ENCODE data around the gene IZUMO4.

Gene IZUMO4

DNA sequence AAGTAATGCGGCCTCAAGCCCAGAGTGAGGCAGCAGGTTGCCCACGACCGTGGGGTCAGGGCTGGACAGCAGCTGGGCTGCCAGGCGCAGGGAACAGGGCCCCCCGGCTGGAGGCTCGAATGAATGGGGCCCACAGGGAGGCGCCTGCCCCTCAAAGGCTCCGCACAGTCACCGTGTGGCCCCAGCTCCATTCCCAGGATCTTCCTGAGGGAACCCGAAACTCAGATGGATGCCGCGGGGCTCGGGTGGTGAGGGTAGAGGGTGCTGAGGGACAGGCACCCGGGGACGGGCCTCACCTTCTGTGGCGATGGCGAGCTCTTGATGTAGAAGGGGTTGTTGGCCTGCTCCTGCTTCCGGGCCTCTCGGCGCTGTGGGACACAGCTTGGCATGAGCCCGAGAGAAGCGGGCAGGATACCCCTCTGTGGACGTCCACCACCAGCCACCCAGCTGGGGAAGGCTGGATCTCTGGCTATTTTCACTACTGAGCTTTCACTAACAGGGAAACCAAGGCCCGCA lies 19.3 kb downstream of the IZUMO4 start:
- Histone ChIP-seq H3K9me3 (ENCODE audit: insufficient read depth, low read depth, low read length) (no peaks in the 10 kb centered on the region), H3K27me3 (ENCODE audit: insufficient read depth, low read length, poor library complexity, severe bottlenecking) (no peaks in the 10 kb centered on the region), H3K9me2 (replicated peaks; ENCODE audit: low read depth, low read length) (no peaks in the 10 kb centered on the region), H3K79me2 (ENCODE audit: insufficient read depth, low read length) (no peaks in the 10 kb centered on the region), H3K4me2 (ENCODE audit: low read depth, low read length, poor library complexity, severe bottlenecking) (no peak overlapping the region), H4K20me1 (ENCODE audit: insufficient read depth, low read length, poor library complexity, severe bottlenecking) (no peaks in the 10 kb centered on the region), H3K36me3 (ENCODE audit: insufficient read depth, low read length) (peaks cover 90% of the 10 kb centered on the region; the same call in 1 of the 2 replicates), H3K4me1 (ENCODE audit: insufficient read depth, low read length, poor library complexity, severe bottlenecking) (no peaks in the 10 kb centered on the region), H3K9ac (ENCODE audit: low read depth, low read length, poor library complexity, severe bottlenecking) (no peak overlapping the region), H2AFZ (ENCODE audit: low read length) (no peak overlapping the region), H3F3A (ENCODE audit: low read depth) (no peaks in the 10 kb centered on the region), H3K4me3 (ENCODE audit: low read length, poor library complexity, severe bottlenecking) (no peak overlapping the region)
- TF ChIP-seq, protein P1, sequence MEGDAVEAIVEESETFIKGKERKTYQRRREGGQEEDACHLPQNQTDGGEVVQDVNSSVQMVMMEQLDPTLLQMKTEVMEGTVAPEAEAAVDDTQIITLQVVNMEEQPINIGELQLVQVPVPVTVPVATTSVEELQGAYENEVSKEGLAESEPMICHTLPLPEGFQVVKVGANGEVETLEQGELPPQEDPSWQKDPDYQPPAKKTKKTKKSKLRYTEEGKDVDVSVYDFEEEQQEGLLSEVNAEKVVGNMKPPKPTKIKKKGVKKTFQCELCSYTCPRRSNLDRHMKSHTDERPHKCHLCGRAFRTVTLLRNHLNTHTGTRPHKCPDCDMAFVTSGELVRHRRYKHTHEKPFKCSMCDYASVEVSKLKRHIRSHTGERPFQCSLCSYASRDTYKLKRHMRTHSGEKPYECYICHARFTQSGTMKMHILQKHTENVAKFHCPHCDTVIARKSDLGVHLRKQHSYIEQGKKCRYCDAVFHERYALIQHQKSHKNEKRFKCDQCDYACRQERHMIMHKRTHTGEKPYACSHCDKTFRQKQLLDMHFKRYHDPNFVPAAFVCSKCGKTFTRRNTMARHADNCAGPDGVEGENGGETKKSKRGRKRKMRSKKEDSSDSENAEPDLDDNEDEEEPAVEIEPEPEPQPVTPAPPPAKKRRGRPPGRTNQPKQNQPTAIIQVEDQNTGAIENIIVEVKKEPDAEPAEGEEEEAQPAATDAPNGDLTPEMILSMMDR (conservative IDR thresholded peaks at IDR 0.05; ENCODE audit: low read length), result no peak

DNA sequence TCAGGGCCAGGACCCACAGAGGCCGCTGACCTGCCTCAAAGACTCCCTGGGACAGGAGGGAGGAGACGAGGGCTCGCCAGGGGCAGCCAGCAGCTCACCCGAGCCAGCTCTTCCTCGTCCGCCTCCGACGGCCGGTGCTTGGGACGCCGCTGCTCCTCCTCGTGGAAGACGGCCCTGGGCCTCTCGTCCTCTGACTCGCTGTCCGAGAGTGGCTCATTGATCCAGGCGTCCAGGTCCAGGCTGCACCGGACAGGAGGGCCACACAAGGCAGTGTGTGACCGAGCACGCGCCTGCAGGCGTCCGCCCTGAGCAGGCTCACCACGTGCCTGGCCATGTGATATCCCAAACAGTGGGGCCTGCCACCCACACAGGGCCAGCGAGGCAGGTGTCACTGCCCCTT lies 19.8 kb downstream of the IZUMO4 start:
- Histone ChIP-seq H4K20me1 (ENCODE audit: insufficient read depth, low read length, poor library complexity, severe bottlenecking) (no peaks in the 10 kb centered on the region), H3K36me3 (ENCODE audit: insufficient read depth, low read length) (peaks cover 90% of the 10 kb centered on the region; the same call in 1 of the 2 replicates), H3K4me3 (ENCODE audit: low read length, poor library complexity, severe bottlenecking) (no peak overlapping the region), H3K27me3 (ENCODE audit: insufficient read depth, low read length, poor library complexity, severe bottlenecking) (no peaks in the 10 kb centered on the region), H2AFZ (ENCODE audit: low read length) (no peak overlapping the region), H3K4me1 (ENCODE audit: insufficient read depth, low read length, poor library complexity, severe bottlenecking) (no peaks in the 10 kb centered on the region), H3K9me2 (replicated peaks; ENCODE audit: low read depth, low read length) (no peaks in the 10 kb centered on the region), H3K9me3 (ENCODE audit: insufficient read depth, low read depth, low read length) (no peaks in the 10 kb centered on the region), H3K9ac (ENCODE audit: low read depth, low read length, poor library complexity, severe bottlenecking) (no peak overlapping the region), H3K79me2 (ENCODE audit: insufficient read depth, low read length) (no peaks in the 10 kb centered on the region), H3F3A (ENCODE audit: low read depth) (no peaks in the 10 kb centered on the region), H3K4me2 (ENCODE audit: low read depth, low read length, poor library complexity, severe bottlenecking) (no peak overlapping the region)
- no peak for TF ChIP-seq EZH2phosphoT487 (IDR thresholded peaks at IDR 0.05; ENCODE audit: borderline replicate concordance)
- TF ChIP-seq, protein P1 (conservative IDR thresholded peaks at IDR 0.05; ENCODE audit: low read length), result no peak

DNA sequence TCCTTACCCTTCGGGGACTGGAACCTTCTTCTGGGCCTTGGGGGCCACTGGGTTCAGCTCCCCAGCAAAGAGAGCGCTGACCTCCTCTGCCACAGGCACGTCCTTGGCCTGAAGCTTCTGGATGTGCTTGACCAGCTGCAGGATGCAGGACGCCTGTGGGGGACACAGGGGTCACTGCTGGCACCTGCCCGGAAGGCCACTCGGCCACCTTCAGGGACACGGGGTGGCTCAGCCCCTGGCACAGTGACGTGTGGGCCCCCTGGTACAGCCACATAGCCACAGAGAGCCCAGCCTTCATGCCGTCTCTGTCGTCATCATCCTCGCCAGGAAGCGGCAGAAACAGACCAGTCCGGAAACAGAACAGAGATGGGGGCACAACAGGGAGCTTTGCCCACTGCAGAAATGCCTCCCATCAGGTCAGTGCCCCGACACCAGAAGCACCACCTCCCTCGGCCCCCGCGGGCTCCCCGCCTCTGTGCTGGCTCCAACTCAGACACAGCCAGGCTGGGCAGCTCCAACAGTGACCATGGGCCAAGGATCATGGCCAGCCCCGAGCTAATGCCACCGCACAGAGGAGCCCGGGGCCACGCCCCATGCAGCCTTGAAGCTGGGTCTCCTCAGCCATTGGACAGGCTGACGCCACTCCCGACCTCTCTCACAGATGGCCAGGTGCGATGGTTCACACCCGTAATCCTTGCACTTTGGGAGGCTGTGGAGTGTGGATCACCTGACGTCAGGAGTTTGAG lies 20.7 kb downstream of the IZUMO4 start:
- H2AFZ ChIP-seq (ENCODE audit: low read length), result no peak overlapping the region
- no peaks in the 10 kb centered on the region for H4K20me1 ChIP-seq (ENCODE audit: insufficient read depth, low read length, poor library complexity, severe bottlenecking)
- no peaks in the 10 kb centered on the region for H3F3A ChIP-seq (ENCODE audit: low read depth)
- no peaks in the 10 kb centered on the region for H3K4me1 ChIP-seq (ENCODE audit: insufficient read depth, low read length, poor library complexity, severe bottlenecking)
- no peaks in the 10 kb centered on the region for H3K27me3 ChIP-seq (ENCODE audit: insufficient read depth, low read length, poor library complexity, severe bottlenecking)
- no peak overlapping the region for H3K4me2 ChIP-seq (ENCODE audit: low read depth, low read length, poor library complexity, severe bottlenecking)
- peaks cover 90% of the 10 kb centered on the region; the same call in 1 of the 2 replicates for H3K36me3 ChIP-seq (ENCODE audit: insufficient read depth, low read length)
- no peaks in the 10 kb centered on the region for H3K79me2 ChIP-seq (ENCODE audit: insufficient read depth, low read length)
- H3K4me3 ChIP-seq (ENCODE audit: low read length, poor library complexity, severe bottlenecking), result no peak overlapping the region
- H3K9ac ChIP-seq (ENCODE audit: low read depth, low read length, poor library complexity, severe bottlenecking), result no peak overlapping the region
- H3K9me2 ChIP-seq (replicated peaks; ENCODE audit: low read depth, low read length), result no peaks in the 10 kb centered on the region
- TF ChIP-seq, protein P1 (conservative IDR thresholded peaks at IDR 0.05; ENCODE audit: low read length), result no peak
- TF ChIP-seq EZH2phosphoT487 (IDR thresholded peaks at IDR 0.05; ENCODE audit: borderline replicate concordance), result no peak
- no peaks in the 10 kb centered on the region for H3K9me3 ChIP-seq (ENCODE audit: insufficient read depth, low read depth, low read length)

Measured in Loucy (cell line).